ENCODE results near the gene SLC52A3.
"Not testable (repeated sequence)": the region's sequence is repeated elsewhere in the genome, so short reads cannot be mapped to it uniquely, and the experiment has no call there.

Gene SLC52A3

GRCh38 chr20:725491-725890 lies 42.8 kb downstream of the SLC52A3 start:
- DNase-seq, result no peak

GRCh38 chr20:724797-725196 lies 43.5 kb downstream of the SLC52A3 start:
- DNase-seq, result not testable (repeated sequence)

GRCh38 chr20:723756-724155 lies 44.5 kb downstream of the SLC52A3 start:
- DNase-seq, result no peak

- DNase-seq, result no peak
Observed at GRCh38 chr20:722822-723644, 45.3 kb downstream of the SLC52A3 start.

- DNase-seq, result no peak
Observed at GRCh38 chr20:721876-722275, 46.4 kb downstream of the SLC52A3 start.

GRCh38 chr20:719816-720215 lies 48.5 kb downstream of the SLC52A3 start:
- DNase-seq, result no peak

GRCh38 chr20:719068-719467 lies 49.2 kb downstream of the SLC52A3 start:
- no peak for DNase-seq

GRCh38 chr20:717832-718231 lies 50.5 kb downstream of the SLC52A3 start:
- DNase-seq, result no peak

GRCh38 chr20:717271-717670 lies 51.0 kb downstream of the SLC52A3 start:
- no peak for DNase-seq

GRCh38 chr20:714453-714852 lies 53.8 kb downstream of the SLC52A3 start:
- DNase-seq, result no peak

GRCh38 chr20:711576-711975 lies 56.7 kb downstream of the SLC52A3 start:
- DNase-seq, result no peak

- DNase-seq, result no peak
Observed at GRCh38 chr20:710780-711450, 57.4 kb downstream of the SLC52A3 start.
